ENCODE data around the gene TRABD2A. TPM values are rescaled to one million over a fixed set of nuclear protein-coding genes. Genes with fewer than 3 reads are reported as not detected.

Gene TRABD2A
- total RNA-seq, 2 donors from 2014 or later, result 0.52 to 5.3 TPM

DNA sequence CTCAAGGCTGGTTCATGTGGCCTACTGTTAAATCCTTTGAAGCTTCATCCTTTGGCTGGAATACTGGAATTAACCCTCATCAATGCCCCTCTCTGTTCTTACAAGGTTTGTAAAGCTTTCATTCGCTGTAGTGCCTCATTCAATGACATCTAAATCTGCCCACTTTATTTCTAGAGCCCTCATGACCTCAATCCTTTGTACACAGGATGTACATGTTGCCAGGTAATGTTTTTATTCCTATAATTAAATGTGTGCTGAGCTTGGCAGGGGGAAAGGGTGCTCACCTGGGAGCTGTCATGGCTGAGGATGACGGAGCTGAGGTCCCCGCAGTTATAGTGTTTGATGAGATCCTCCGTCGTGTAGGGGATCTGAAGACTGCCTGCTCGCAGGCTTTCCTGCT is 39.3 kb downstream of the TRABD2A start:
- WGBS, 2 donors, result 78 to 83% methylated on average over 6 of the region's 6 CpGs
- TF ChIP-seq POLR2A (IDR thresholded peaks at IDR 0.05), result no peak
- TF ChIP-seq, protein P1, sequence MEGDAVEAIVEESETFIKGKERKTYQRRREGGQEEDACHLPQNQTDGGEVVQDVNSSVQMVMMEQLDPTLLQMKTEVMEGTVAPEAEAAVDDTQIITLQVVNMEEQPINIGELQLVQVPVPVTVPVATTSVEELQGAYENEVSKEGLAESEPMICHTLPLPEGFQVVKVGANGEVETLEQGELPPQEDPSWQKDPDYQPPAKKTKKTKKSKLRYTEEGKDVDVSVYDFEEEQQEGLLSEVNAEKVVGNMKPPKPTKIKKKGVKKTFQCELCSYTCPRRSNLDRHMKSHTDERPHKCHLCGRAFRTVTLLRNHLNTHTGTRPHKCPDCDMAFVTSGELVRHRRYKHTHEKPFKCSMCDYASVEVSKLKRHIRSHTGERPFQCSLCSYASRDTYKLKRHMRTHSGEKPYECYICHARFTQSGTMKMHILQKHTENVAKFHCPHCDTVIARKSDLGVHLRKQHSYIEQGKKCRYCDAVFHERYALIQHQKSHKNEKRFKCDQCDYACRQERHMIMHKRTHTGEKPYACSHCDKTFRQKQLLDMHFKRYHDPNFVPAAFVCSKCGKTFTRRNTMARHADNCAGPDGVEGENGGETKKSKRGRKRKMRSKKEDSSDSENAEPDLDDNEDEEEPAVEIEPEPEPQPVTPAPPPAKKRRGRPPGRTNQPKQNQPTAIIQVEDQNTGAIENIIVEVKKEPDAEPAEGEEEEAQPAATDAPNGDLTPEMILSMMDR (IDR thresholded peaks at IDR 0.05), result no peak
- no peaks in the 10 kb centered on the region for H3K27me3 ChIP-seq
- H3K27ac ChIP-seq, result no peak overlapping the region
- no peaks in the 10 kb centered on the region for H3K9me3 ChIP-seq
- H3K4me3 ChIP-seq, result no peak overlapping the region
- H3K4me1 ChIP-seq, result no peaks in the 10 kb centered on the region
- DNase-seq (no peak), ATAC-seq (no peak)
- H3K36me3 ChIP-seq (replicated peaks in 1 of 2; ENCODE audit: insufficient read depth in 1 of 2, low read depth in 2 of 2), result no peaks in the 10 kb centered on the region
- intact Hi-C loops (cut with DNase I), result no loop called here

DNA sequence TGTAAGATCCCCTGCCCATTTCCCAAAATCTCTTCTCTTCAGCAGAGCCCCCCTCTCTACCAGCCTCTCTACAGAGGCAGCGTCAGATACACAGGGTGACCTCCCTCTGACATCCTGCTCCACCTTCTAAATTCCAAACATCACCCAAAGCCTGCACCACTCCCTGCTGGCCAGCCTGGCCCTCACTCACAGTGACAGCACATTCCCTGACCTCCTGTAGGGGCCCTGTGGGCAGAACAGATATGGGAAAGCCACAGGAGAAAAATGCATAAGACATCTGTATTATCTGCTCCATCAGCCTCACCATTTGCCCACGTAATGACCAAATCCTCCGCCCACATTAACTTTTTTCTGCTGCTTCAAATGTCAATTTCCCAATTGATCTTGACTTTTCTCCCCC is 40.6 kb downstream of the TRABD2A start:
- 60 to 69% methylated on average over 3 of the region's 3 CpGs for WGBS, 2 donors

DNA sequence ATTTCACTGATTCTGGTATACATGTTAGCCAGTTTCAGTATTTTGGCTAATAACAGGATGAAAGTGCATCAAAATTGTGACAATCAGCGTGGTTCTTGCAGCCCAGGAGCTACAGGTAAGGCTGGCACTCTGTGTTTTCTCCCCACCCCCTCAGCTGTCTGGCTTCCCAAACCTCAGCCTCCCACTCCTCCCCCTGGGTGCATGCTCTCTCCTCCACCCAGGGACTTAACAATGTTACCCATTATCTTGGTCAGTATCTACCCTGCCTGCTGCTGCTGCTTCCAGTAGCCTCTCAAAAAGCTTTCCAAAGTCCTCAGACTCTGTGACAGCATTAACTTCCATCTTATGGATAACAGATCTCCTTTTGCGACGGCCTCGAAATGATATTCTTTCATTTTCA is 41.0 kb downstream of the TRABD2A start:
- Histone ChIP-seq H3K27me3 (no peaks in the 10 kb centered on the region), H3K4me3 (no peak overlapping the region), H3K9me3 (no peaks in the 10 kb centered on the region), H3K36me3 (replicated peaks in 1 of 2; ENCODE audit: insufficient read depth in 1 of 2, low read depth in 2 of 2) (no peaks in the 10 kb centered on the region), H3K4me1 (no peaks in the 10 kb centered on the region), H3K27ac (no peak overlapping the region)
- DNase-seq, result no peak
- intact Hi-C loops (cut with DNase I), result no loop called here
- no peak for TF ChIP-seq POLR2A (IDR thresholded peaks at IDR 0.05)
- TF ChIP-seq, protein P1 (IDR thresholded peaks at IDR 0.05), result no peak
- WGBS, 2 donors, result 81 to 82% methylated on average over 4 of the region's 4 CpGs
- ATAC-seq, result no peak

More for the DNA sequence above, 40.6 kb downstream of the TRABD2A start:
- TF ChIP-seq, protein P1 (IDR thresholded peaks at IDR 0.05), result no peak
- no peak for TF ChIP-seq POLR2A (IDR thresholded peaks at IDR 0.05)
- Histone ChIP-seq H3K27ac (no peak overlapping the region), H3K4me1 (no peaks in the 10 kb centered on the region), H3K9me3 (no peaks in the 10 kb centered on the region), H3K36me3 (replicated peaks in 1 of 2; ENCODE audit: insufficient read depth in 1 of 2, low read depth in 2 of 2) (no peaks in the 10 kb centered on the region), H3K4me3 (no peak overlapping the region), H3K27me3 (no peaks in the 10 kb centered on the region)
- intact Hi-C loops (cut with DNase I), result no loop called here
- no peak for ATAC-seq
- no peak for DNase-seq

DNA sequence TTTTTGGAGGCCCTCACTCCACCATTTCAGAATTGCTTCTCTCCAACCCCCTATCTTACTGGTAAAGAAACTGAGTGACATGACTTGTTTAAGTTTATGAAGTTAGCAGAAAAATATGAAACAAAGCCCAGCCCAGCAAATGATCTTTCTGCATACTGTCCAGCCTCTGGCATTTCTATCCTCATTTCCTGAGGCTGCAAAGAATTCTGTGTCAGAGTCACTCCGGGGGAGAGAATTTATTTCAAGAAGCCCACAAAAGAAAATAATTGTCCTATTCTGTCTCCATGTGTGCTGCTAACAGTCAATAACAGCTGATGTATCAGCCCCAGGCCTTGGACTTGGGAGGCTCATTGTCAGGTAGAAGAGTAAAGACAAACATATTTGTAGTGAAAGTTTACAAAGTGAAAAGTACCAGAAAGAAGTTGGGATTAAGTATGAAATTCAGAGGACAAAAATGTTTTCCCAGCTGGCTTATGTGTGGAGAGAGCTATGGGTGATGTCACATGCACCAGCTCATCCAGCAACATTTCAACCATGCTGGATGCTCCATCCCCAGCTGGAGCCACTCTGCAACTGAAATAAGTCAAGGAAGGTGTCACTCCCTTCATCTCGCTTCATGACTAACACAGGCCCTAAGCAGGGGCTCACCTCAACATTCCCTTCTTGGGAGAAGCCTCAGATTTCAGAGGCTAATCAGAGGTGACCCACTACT is 42.3 kb downstream of the TRABD2A start:
- Histone ChIP-seq H3K9me3 (no peaks in the 10 kb centered on the region), H3K4me3 (no peak overlapping the region), H3K27me3 (no peaks in the 10 kb centered on the region), H3K4me1 (no peaks in the 10 kb centered on the region), H3K36me3 (replicated peaks in 1 of 2; ENCODE audit: insufficient read depth in 1 of 2, low read depth in 2 of 2) (no peaks in the 10 kb centered on the region), H3K27ac (no peak overlapping the region)
- TF ChIP-seq, protein P1 (IDR thresholded peaks at IDR 0.05), result no peak
- DNase-seq (no peak), ATAC-seq (no peak)
- intact Hi-C loops (cut with DNase I), result no loop called here
- WGBS, 2 donors, result 80 to 83% methylated on average over 2 of the region's 2 CpGs

DNA sequence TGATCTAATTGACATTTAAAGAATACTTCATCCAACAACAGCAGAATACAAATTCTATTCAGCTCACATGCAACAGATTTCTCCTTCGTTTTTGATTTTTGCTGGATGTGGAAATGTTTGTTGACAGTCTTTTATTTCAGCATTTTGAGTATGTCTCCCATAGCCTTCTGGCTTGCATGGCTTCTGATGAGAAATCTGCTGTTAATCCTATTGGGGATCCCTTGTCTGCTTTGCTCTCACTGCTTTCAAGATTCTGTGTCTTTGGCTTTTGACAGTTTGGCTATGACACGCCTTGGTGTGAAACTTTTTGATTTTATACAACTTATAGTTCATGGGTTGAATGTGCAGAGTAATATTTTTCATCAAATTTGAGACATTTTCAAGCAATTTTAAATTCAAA is 44.7 kb downstream of the TRABD2A start:
- no peaks in the 10 kb centered on the region for H3K36me3 ChIP-seq (replicated peaks in 1 of 2; ENCODE audit: insufficient read depth in 1 of 2, low read depth in 2 of 2)
- H3K4me1 ChIP-seq, result no peaks in the 10 kb centered on the region
- no peak overlapping the region for H3K27ac ChIP-seq
- H3K4me3 ChIP-seq, result no peak overlapping the region
- DNase-seq, result no peak
- intact Hi-C loops (cut with DNase I), result no loop called here
- TF ChIP-seq, protein P1 (IDR thresholded peaks at IDR 0.05), result no peak
- no peak for TF ChIP-seq POLR2A (IDR thresholded peaks at IDR 0.05)
- no peak for ATAC-seq
- WGBS, 2 donors, result 50 to 71% methylated on average over 2 of the region's 2 CpGs
- H3K9me3 ChIP-seq, result no peaks in the 10 kb centered on the region
- H3K27me3 ChIP-seq, result no peaks in the 10 kb centered on the region

All from body of pancreas (tissue), 4 donors.